ENCODE measurements around the gene SNRK.

GRCh38 chr3:43286115-43286840, at the start of gene SNRK:
- no peak for TF ChIP-seq EZH2phosphoT487 (IDR thresholded peaks at IDR 0.05; ENCODE audit: low read depth)
- peak; percentile 25; the same call in 1 of the 2 replicates for TF ChIP-seq CTCF (IDR thresholded peaks at IDR 0.05; ENCODE audit: low read depth, low read length)

All from OCI-LY3 (cell line).